ENCODE data around the gene ZNF331.

DNA sequence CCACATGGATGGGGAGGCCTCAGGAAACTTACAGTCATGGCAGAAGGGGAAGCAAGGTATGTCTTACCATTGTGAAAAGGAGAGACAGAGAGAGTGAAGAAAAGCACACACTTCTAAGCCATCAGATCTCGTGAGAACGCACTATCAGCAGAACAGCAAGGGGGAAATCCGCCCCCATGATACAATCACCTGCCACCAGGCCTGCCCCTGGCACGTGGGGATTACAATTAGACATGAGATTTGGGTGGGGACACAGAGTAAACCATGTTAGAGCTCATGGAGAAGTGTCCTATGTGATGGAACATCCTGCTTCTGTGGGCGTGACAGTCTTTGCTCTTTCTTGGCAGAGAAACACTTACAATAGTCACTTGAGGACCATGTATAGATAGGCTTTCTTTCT, 28.1 kb upstream of the ZNF331 start:
- TF ChIP-seq, protein P1, sequence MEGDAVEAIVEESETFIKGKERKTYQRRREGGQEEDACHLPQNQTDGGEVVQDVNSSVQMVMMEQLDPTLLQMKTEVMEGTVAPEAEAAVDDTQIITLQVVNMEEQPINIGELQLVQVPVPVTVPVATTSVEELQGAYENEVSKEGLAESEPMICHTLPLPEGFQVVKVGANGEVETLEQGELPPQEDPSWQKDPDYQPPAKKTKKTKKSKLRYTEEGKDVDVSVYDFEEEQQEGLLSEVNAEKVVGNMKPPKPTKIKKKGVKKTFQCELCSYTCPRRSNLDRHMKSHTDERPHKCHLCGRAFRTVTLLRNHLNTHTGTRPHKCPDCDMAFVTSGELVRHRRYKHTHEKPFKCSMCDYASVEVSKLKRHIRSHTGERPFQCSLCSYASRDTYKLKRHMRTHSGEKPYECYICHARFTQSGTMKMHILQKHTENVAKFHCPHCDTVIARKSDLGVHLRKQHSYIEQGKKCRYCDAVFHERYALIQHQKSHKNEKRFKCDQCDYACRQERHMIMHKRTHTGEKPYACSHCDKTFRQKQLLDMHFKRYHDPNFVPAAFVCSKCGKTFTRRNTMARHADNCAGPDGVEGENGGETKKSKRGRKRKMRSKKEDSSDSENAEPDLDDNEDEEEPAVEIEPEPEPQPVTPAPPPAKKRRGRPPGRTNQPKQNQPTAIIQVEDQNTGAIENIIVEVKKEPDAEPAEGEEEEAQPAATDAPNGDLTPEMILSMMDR (IDR thresholded peaks at IDR 0.05 in 4 of 5, conservative IDR thresholded peaks at IDR 0.05 in 1 of 5): no peak
- TF ChIP-seq POLR2A (IDR thresholded peaks at IDR 0.05): no peak
